Suppressor macrophage treated with lipopolysaccharide for 4 hours (primary cell): ENCODE measurements around the gene CCL11.
"Not testable (repeated sequence)": the region's sequence is repeated elsewhere in the genome, so short reads cannot be mapped to it uniquely, and the experiment has no call there.

Experiments used
- DNase-seq: peaks from one replicate; pipeline ENCODE4 v3.0.0-alpha.2; 2020

CCL11 gene

GRCh38 chr17:34312080-34312479, 26.5 kb downstream of the CCL11 start:
- no peak for DNase-seq

- DNase-seq: no peak
Observed at GRCh38 chr17:34313164-34313563, 27.6 kb downstream of the CCL11 start.

GRCh38 chr17:34314279-34314678, 28.7 kb downstream of the CCL11 start:
- DNase-seq: peak; percentile 94

- peak; percentile 64 for DNase-seq
Observed at GRCh38 chr17:34318474-34318873, 32.9 kb downstream of the CCL11 start.

GRCh38 chr17:34319039-34319483, 33.5 kb downstream of the CCL11 start, which contains the start of gene CCL8:
TSS of gene CCL8 (plus strand) at chr17:34319435. CDS start at chr17:34319502, 67 bp downstream.
- DNase-seq: peak; percentile 89

GRCh38 chr17:34321964-34322363, 36.4 kb downstream of the CCL11 start:
- peak; percentile 41 for DNase-seq

- not testable (repeated sequence) for DNase-seq
Observed at GRCh38 chr17:34327580-34327979, 42.0 kb downstream of the CCL11 start.

GRCh38 chr17:34337701-34338100, 52.2 kb downstream of the CCL11 start:
- no peak for DNase-seq
